ENCODE data around the gene TPRG1L.

- TF ChIP-seq CTCF (conservative IDR thresholded peaks at IDR 0.05; ENCODE audit: low read depth, low read length) (no peak), EZH2 (IDR thresholded peaks at IDR 0.05; ENCODE audit: borderline replicate concordance, low read depth, low read length, poor library complexity, severe bottlenecking) (no peak)
These were observed 26.7 kb upstream of the TPRG1L start for GRCh38 chr1:3598051-3598491.
